ENCODE data around the gene SUMF1. TPM values are rescaled to one million over a fixed set of nuclear protein-coding genes. Genes with fewer than 3 reads are reported as not detected.

Gene SUMF1
- total RNA-seq, 2 donors from 2014 or later: 18.4 to 18.6 TPM

DNA sequence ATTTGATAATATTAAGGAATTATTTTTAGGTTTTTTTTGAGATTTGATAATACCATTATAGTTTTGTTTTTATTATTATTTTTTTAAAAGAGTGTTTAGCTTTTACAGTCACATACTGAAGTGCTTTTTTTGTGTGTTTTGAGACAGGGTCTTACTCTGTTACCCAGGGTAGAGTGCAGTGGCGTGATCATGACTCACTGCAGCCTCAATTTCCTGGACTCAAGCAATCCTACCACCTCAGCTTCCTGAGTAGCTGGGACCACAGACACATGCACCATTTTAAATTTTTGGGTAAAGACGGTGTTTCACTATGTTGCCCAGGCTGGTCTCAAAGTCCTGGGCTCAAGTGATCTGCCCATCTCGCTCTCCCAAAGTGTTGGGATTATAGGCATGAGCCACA lies 73.0 kb downstream of the SUMF1 start:
- no peaks in the 10 kb centered on the region for H3K9me3 Mint-ChIP-seq
- 94 to 95% methylated on average over 3 of the region's 3 CpGs for WGBS, 2 experiments (ENCODE audit: insufficient coverage in 1 of 2, insufficient read length in 1 of 2)

DNA sequence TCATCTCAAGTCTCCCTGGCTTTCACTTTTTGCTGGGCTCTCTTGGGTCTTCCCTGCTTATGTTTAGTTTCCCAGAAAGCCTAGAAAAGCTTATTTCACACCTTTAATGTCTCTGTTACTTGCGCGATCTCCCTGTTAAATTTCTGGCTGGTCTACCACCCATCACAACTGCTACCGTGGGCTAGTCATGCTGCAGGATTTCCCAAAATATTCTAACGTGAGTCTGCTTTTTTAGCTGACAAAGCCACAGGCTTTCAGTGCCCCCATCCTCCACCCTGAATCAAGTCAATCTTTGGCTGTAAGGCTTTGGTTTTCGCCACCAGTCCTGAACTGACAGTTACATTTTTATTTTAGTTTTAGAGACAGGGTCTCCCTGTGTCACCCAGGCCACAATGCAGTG lies 74.1 kb downstream of the SUMF1 start:
- H3K9me3 Mint-ChIP-seq: no peaks in the 10 kb centered on the region
- H3K27ac Mint-ChIP-seq: no peak overlapping the region
- H3K4me1 ChIP-seq (ENCODE audit: control insufficient read depth, insufficient read depth, low read length): no peaks in the 10 kb centered on the region
- H3K27me3 Mint-ChIP-seq (ENCODE audit: insufficient read depth): no peaks in the 10 kb centered on the region
- H3K9ac ChIP-seq (ENCODE audit: extremely low read depth, low read length, poor library complexity, severe bottlenecking): no peak overlapping the region
- DNase-seq: no peak
- no peaks in the 10 kb centered on the region for H3K9me3 ChIP-seq (ENCODE audit: control insufficient read depth, low read length)
- H3K36me3 ChIP-seq (ENCODE audit: control insufficient read depth, insufficient read depth, low read length): peaks cover 3% of the 10 kb centered on the region
- H3K36me3 Mint-ChIP-seq (ENCODE audit: low read depth): peaks cover 7% of the 10 kb centered on the region
- no peak overlapping the region for H3K4me3 Mint-ChIP-seq
- no peak overlapping the region for H3K4me3 ChIP-seq (ENCODE audit: low read length)
- no peak overlapping the region for H3K27ac ChIP-seq (ENCODE audit: low read depth, low read length)
- WGBS, 2 experiments (ENCODE audit: insufficient coverage in 1 of 2, insufficient read length in 1 of 2): 96 to 97% methylated on average over 4 to 5 of the region's 5 CpGs
- H3K4me1 Mint-ChIP-seq: peaks cover 11% of the 10 kb centered on the region
- TF ChIP-seq, protein P1, sequence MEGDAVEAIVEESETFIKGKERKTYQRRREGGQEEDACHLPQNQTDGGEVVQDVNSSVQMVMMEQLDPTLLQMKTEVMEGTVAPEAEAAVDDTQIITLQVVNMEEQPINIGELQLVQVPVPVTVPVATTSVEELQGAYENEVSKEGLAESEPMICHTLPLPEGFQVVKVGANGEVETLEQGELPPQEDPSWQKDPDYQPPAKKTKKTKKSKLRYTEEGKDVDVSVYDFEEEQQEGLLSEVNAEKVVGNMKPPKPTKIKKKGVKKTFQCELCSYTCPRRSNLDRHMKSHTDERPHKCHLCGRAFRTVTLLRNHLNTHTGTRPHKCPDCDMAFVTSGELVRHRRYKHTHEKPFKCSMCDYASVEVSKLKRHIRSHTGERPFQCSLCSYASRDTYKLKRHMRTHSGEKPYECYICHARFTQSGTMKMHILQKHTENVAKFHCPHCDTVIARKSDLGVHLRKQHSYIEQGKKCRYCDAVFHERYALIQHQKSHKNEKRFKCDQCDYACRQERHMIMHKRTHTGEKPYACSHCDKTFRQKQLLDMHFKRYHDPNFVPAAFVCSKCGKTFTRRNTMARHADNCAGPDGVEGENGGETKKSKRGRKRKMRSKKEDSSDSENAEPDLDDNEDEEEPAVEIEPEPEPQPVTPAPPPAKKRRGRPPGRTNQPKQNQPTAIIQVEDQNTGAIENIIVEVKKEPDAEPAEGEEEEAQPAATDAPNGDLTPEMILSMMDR (conservative IDR thresholded peaks at IDR 0.05): no peak
- H3K27me3 ChIP-seq (ENCODE audit: control insufficient read depth, insufficient read depth, low read length, poor library complexity, severe bottlenecking): no peaks in the 10 kb centered on the region

More for the DNA sequence above, 73.0 kb downstream of the SUMF1 start:
- H3K27ac Mint-ChIP-seq: no peak overlapping the region
- DNase-seq: no peak
- no peaks in the 10 kb centered on the region for H3K27me3 ChIP-seq (ENCODE audit: control insufficient read depth, insufficient read depth, low read length, poor library complexity, severe bottlenecking)
- no peaks in the 10 kb centered on the region for H3K9me3 ChIP-seq (ENCODE audit: control insufficient read depth, low read length)
- peaks cover 3% of the 10 kb centered on the region for H3K36me3 ChIP-seq (ENCODE audit: control insufficient read depth, insufficient read depth, low read length)
- TF ChIP-seq, protein P1 (conservative IDR thresholded peaks at IDR 0.05): no peak
- peaks cover 7% of the 10 kb centered on the region for H3K36me3 Mint-ChIP-seq (ENCODE audit: low read depth)
- no peak overlapping the region for H3K9ac ChIP-seq (ENCODE audit: extremely low read depth, low read length, poor library complexity, severe bottlenecking)
- no peak overlapping the region for H3K4me3 Mint-ChIP-seq
- H3K4me1 ChIP-seq (ENCODE audit: control insufficient read depth, insufficient read depth, low read length): no peaks in the 10 kb centered on the region
- H3K4me1 Mint-ChIP-seq: peaks cover 11% of the 10 kb centered on the region
- no peaks in the 10 kb centered on the region for H3K27me3 Mint-ChIP-seq (ENCODE audit: insufficient read depth)
- no peak overlapping the region for H3K27ac ChIP-seq (ENCODE audit: low read depth, low read length)
- H3K4me3 ChIP-seq (ENCODE audit: low read length): no peak overlapping the region

DNA sequence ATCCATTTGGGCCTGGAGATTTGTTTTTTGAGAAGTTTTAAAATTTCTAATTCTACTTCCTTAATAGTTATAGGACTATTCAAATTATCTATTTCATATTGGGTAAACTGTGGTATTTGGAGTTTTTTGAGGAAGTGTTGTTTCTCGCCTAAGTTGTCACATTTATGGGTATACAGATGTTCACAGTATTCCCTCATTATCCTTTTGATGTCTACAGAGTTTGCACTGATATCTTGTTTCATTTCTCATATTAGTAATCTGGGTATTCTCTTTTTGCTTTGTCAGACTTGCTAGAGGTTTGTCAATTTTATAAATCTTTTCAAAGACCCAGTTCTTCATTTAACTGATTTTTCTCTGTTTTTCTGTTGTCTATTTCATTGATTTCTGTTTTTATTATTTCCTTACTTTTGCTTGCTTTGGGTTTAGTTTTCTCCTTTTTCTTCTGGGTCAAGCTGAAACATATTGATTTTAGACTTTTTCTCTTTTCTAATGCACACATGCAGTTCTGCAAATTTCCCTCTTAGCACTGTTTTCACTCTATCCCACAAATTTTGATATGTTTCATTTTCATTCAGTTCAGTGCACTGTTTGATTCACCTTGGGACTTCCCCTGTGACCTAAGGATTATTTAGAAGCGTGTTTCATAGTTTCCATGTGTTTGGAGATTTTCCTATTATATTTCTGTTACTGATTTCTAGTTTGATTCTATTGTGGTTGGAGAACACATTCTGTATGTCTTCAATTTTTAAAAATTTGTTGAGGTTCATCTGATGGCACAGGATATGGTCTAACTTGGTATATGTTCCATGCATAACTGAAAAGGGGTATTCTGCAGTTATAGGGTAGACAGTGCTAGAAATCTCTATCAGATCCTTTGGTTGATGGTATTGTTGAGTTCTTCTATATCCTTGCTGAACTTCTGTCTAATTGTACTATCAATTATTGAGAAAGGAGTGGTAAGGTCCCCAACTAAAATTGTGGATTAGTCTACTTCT lies 79.6 kb downstream of the SUMF1 start:
- Histone ChIP-seq H3K4me1 (ENCODE audit: control insufficient read depth, insufficient read depth, low read length) (no peaks in the 10 kb centered on the region), H3K27ac (ENCODE audit: low read depth, low read length) (no peak overlapping the region), H3K27me3 (ENCODE audit: control insufficient read depth, insufficient read depth, low read length, poor library complexity, severe bottlenecking) (no peaks in the 10 kb centered on the region), H3K36me3 (ENCODE audit: control insufficient read depth, insufficient read depth, low read length) (peaks cover 3% of the 10 kb centered on the region), H3K9me3 (ENCODE audit: control insufficient read depth, low read length) (no peaks in the 10 kb centered on the region), H3K9ac (ENCODE audit: extremely low read depth, low read length, poor library complexity, severe bottlenecking) (no peak overlapping the region), H3K4me3 (ENCODE audit: low read length) (no peak overlapping the region)
- H3K4me3 Mint-ChIP-seq: no peak overlapping the region
- no peaks in the 10 kb centered on the region for H3K27me3 Mint-ChIP-seq (ENCODE audit: insufficient read depth)
- H3K27ac Mint-ChIP-seq: no peak overlapping the region
- peaks cover 2% of the 10 kb centered on the region for H3K36me3 Mint-ChIP-seq (ENCODE audit: low read depth)
- TF ChIP-seq, protein P1 (conservative IDR thresholded peaks at IDR 0.05): no peak
- peaks cover 7% of the 10 kb centered on the region for H3K4me1 Mint-ChIP-seq
- H3K9me3 Mint-ChIP-seq: no peaks in the 10 kb centered on the region
- DNase-seq: no peak
- WGBS, 2 experiments (ENCODE audit: insufficient coverage in 1 of 2, insufficient read length in 1 of 2): 95% methylated on average over 1 of the region's 2 CpGs; no CpG with 5 or more reads in 1 of the 2 experiments

All from endodermal cell (in vitro differentiated cells).